VCaP (cell line): ENCODE measurements around the gene PPP1R2C.

Source experiments
- H3K27ac ChIP-seq: fragments of 450-650 bp; 2 replicates; pipeline ENCODE4 v1.5.1; 2017
- CTCF ChIP-seq: fragments of 450-650 bp; conservative IDR thresholded peaks from 2 replicates; pipeline ENCODE4 v1.5.1; 2017; ENCODE audit warnings: mild to moderate bottlenecking, moderate library complexity

Gene PPP1R2C

GRCh38 chrX:42751573-42751972, 26.4 kb downstream of the PPP1R2C start:
- no peak for TF ChIP-seq CTCF
- no peak overlapping the region for H3K27ac ChIP-seq

- no peak overlapping the region for H3K27ac ChIP-seq
- TF ChIP-seq CTCF = no peak
These were observed 29.7 kb downstream of the PPP1R2C start for GRCh38 chrX:42748067-42748850.

GRCh38 chrX:42746606-42747005, 31.4 kb downstream of the PPP1R2C start:
- TF ChIP-seq CTCF = no peak
- no peak overlapping the region for H3K27ac ChIP-seq

- no peak overlapping the region for H3K27ac ChIP-seq
- no peak for TF ChIP-seq CTCF
These were observed 37.5 kb downstream of the PPP1R2C start for GRCh38 chrX:42740456-42740855.

- no peak for TF ChIP-seq CTCF
- H3K27ac ChIP-seq = no peak overlapping the region
These were observed 38.2 kb downstream of the PPP1R2C start for GRCh38 chrX:42739741-42740140.

GRCh38 chrX:42739258-42739657, 38.7 kb downstream of the PPP1R2C start:
- H3K27ac ChIP-seq = no peak overlapping the region
- TF ChIP-seq CTCF = no peak

- H3K27ac ChIP-seq = no peak overlapping the region
- TF ChIP-seq CTCF = no peak
These were observed 39.4 kb downstream of the PPP1R2C start for GRCh38 chrX:42738552-42738951.
